ENCODE measurements around the gene EFCAB6.

Gene EFCAB6

GRCh38 chr22:43555561-43556515 is 256.3 kb downstream of the EFCAB6 start:
- in situ Hi-C loops (cut with HindIII; ENCODE audit: low sequenced_read_pairs): no loop called here

DNA sequence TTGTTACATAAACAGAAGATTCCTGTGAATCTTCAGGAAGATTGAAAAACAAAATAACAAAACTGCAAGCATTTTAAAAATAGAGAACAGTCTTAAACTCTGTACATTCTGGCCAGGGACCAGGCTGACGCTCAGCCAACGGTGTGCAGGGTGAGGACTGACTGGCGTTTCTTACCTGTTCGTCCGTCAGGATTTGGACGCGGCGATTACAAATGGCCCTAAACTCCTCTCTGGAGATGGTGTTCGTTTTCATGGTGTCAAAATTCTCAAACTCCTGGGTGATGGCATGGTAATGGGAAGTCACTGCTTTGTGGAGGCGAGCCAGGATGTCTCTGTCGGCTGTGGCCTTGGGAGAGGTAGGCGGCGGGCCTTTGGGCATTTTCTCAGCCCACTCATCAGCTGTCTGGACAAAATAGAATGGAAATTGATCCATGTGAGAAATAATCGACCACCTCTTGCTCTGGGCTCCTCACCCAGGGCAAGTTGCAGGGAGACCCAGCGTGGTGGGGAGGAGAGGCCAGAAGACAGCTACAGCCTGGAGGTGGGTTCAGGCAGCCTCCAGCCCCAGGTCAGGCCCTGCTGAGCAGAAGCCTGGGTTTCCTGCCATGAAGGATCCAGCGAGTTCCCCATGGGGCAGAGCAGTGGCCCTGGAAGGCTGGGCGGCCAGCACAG is 257.3 kb downstream of the EFCAB6 start:
- in situ Hi-C loops (cut with HindIII; ENCODE audit: low sequenced_read_pairs): no loop called here

DNA sequence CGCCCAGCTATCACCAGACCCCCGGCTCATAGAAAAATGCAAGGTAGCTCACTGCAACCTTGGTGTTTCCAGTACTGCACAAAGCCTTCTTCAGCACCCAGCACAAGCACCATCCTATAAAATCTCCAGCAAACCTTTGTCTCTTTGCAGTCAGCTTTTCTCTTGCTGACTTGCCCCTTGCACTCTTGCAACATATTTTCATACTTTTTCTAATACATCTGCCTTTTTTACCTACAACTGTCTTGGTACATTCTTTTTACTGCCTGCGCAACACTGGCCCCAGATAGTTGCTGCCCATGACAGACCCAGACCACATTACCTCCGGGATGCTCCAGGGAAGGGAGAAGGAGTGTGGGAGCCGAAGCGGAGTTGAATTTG is 257.9 kb downstream of the EFCAB6 start:
- in situ Hi-C loops (cut with HindIII; ENCODE audit: low sequenced_read_pairs): no loop called here

GRCh38 chr22:43553451-43554258 is 258.4 kb downstream of the EFCAB6 start:
- in situ Hi-C loops (cut with HindIII; ENCODE audit: low sequenced_read_pairs): no loop called here

- in situ Hi-C loops (cut with HindIII; ENCODE audit: low sequenced_read_pairs): no loop called here
Measured at GRCh38 chr22:43550672-43551071, 261.4 kb downstream of the EFCAB6 start.

- in situ Hi-C loops (cut with HindIII; ENCODE audit: low sequenced_read_pairs): no loop called here
Measured at GRCh38 chr22:43550024-43550620, 262.0 kb downstream of the EFCAB6 start.

- in situ Hi-C loops (cut with HindIII; ENCODE audit: low sequenced_read_pairs): loop anchor here (10.0 to 25.0 kb wide), 2 partner anchors 109 to 201 kb away; partner anchors contain the start of gene SCUBE1
Measured at GRCh38 chr22:43546186-43546585, 265.9 kb downstream of the EFCAB6 start.

DNA sequence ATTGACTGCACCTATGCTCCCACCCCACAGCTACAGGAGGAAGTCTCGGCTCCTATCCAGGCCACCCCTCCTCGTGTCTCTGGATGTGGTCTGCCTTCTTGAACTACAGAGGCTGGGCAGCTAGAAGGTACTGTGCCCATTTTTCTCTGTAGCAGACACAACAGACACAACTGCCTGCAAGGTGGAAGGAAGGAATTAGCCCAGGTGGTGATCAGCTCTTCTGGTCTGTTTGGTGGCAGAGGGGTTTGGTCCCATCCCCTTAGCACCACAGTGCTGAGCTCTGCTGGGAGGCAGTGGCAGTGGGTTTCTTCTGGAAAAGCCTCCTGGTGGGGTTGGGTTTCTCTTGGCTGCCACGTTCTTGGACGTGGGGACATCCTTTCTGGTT is 267.8 kb downstream of the EFCAB6 start:
- in situ Hi-C loops (cut with HindIII; ENCODE audit: low sequenced_read_pairs): loop anchor here (10.0 to 25.0 kb wide), 2 partner anchors 107 to 199 kb away; partner anchors contain the start of gene SCUBE1

- in situ Hi-C loops (cut with HindIII; ENCODE audit: low sequenced_read_pairs): loop anchor here (10.0 to 25.0 kb wide), 2 partner anchors 106 to 199 kb away; partner anchors contain the start of gene SCUBE1
Measured at GRCh38 chr22:43543522-43544288, 268.4 kb downstream of the EFCAB6 start.

DNA sequence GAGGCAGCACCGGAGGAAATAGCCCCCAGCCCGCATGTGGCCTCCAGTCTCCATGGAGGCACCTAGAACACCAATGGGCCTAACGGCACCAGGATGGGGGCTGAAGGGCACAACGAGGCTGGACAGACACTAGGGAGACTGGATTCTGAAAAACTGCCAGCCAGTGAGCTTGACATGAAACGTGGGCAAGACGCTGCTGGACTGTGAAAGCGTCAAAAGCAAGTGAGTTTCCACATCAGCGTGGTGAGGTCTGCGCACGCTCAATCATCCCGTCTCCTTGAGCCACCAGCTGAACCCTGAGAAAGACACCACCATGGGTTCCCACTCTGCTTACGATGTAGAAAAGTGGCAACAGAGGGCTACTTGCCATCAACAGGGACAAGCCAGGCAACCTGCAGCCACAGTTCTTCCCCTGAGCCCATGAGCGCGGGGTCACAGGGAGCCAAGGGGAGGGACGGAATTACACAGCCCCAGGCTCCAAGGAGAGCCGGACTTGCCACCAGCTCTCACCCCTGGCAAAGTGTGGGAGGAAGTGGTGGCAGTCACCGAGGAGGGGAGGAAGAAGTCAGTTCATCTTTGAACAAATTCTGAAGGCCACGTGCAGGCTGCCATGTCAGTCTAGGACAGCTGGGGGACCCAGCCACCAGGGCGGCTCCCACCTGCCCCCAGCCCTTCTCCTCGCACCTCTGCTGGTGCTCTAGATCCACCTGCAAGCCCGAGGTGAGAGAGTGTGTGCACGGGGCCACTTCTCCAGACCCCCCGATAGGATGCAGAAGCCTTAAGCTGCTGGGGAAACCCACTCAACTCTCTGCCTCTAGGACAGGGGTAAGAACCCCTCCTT is 269.2 kb downstream of the EFCAB6 start:
- in situ Hi-C loops (cut with HindIII; ENCODE audit: low sequenced_read_pairs): loop anchor here (10.0 to 25.0 kb wide), 2 partner anchors 106 to 198 kb away; partner anchors contain the start of gene SCUBE1

DNA sequence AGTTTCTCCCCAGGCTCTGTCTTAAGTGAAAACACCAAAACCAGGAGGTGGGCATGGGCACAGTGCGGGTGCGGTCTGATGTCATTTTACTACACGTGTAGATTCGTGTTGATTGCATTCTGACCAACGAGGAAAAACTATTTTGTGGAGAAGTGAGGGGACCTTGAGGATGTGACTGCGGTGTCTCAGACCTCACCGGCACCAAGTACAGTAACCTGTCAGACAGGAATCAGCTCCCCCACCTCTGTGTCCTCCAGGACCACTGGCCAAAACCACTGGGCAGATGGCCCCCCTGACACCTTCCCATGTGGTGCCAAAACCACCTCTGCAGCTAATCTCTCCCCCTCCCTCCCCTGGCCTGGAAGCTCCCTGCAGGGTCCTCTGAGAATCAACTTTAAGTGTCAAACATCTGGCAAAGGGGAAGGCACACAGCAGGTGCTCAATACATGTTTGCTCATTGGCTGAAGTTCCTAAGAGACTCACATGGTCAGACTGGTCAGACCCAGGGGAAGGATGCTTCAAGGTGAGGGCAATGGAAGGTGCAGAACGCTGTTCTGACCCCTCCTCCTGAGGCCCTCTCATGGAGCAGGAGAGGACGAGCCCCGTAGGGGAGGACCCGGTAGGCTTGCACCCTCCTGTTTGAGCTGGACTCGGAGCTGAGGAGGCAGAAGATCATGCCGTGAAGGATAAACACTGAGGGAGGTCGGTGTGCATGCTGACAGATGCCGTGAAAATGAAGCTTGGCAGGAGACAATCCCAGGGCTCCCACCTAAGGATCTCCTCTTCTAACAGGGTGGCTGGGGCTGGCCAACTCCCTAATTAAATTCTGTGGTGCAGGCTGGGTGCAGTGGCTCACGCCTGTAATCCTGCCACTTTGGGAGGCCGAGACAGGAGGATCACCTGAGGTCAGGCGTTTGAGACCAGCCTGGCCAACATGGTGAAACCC is 270.4 kb downstream of the EFCAB6 start:
- in situ Hi-C loops (cut with HindIII; ENCODE audit: low sequenced_read_pairs): loop anchor here (10.0 to 25.0 kb wide), 2 partner anchors 104 to 197 kb away; partner anchors contain the start of gene SCUBE1

- in situ Hi-C loops (cut with HindIII; ENCODE audit: low sequenced_read_pairs): loop anchor here (10.0 to 25.0 kb wide), 2 partner anchors 104 to 196 kb away; partner anchors contain the start of gene SCUBE1
Measured at GRCh38 chr22:43541022-43541421, 271.1 kb downstream of the EFCAB6 start.

DNA sequence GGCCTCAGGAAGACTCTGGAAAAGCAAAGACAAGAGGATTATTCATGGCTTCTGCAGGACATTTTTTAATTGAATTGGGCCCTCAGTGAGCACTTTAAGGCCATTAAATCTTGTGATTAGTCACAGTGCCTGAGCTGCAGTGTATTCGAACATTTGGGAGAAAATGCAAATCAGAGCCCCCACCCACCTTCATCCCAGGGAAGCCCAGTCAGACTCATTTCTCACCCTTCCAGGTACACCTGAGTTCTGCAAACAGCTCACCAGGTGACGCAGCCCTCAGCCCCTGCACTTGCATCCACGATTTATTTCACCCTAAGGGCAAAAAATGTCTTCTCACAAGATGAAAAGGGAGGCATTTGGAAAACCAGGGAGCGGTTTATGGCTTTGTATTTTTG is 271.6 kb downstream of the EFCAB6 start:
- in situ Hi-C loops (cut with HindIII; ENCODE audit: low sequenced_read_pairs): loop anchor here (10.0 to 25.0 kb wide), 2 partner anchors 103 to 196 kb away; partner anchors contain the start of gene SCUBE1

DNA sequence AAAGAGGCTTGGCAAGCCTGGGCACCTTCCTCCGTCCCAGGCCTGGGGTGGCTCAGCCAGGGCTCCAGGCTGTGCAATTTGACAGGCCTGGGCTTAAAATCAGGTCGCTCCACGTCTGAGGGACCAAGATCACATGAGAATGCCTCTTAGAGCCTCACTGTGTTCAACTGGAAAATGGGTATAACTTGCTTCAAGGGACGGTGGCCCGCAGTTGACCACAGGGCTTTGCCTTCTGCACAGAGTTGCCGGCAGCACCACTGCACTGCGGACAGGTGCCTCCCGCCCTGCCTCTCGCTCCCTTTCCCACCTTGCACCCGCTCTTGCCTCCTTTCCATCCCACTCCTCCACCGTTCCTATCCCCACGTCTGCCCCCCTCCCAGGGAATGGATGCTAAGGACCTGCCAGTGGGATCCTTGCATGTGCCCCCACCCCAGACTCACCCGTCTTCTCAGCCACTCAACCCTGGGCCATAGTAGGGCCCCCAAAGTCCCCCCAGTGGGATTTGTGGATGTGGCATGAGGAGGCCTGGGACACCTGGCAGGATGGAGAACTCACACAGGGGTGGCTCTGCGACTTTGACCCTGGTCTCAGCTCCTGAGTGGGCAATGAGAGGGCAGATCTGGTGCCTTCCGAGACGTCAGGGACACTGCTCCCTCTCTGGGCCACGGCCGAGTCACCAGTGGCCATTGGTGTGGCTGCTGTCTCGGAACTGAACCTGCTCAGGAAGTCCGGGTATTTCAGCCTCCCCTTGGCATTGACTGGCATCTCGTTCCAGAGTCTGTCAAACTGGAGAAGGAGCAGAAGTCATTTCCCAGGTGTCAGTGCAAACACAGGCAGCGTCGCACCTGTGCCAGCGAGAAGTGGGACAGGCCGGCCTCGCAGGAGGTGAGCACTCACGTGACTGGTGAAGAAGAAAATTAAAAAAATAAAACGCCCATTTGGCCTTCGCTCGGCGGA is 272.3 kb downstream of the EFCAB6 start:
- in situ Hi-C loops (cut with HindIII; ENCODE audit: low sequenced_read_pairs): loop anchor here (10.0 to 25.0 kb wide), 2 partner anchors 103 to 195 kb away; partner anchors contain the start of gene SCUBE1

- in situ Hi-C loops (cut with HindIII; ENCODE audit: low sequenced_read_pairs): loop anchor here (25.0 kb wide), 1 partner anchor 100 kb away; no protein-coding TSS in a partner anchor
Measured at GRCh38 chr22:43537019-43537585, 275.0 kb downstream of the EFCAB6 start.

DNA sequence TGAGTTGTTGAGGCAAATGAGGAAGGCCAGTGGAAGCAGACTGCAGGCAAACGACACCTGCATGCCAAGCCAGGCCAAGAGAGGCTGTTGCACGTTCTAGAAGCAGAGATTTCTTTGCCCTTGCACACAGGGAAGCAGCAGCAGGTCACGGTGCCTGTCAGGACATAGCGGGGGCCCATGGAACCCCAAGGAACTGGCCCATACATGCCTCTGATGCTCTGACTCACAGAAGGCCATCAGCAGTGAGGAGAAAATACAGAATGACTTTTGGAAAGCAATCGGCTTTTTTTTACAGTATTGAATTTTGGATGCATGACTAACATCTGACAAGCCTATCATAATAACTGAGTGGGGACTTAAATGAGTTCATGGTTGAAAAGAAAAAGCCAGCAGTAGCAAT is 276.4 kb downstream of the EFCAB6 start:
- in situ Hi-C loops (cut with HindIII; ENCODE audit: low sequenced_read_pairs): loop anchor here (25.0 kb wide), 1 partner anchor 98 kb away; no protein-coding TSS in a partner anchor

Measured in DLD1 (cell line).